GM18519 (cell line): Measurements from ENCODE around the gene OOSP3.
"Not testable (repeated sequence)": the region's sequence is repeated elsewhere in the genome, so short reads cannot be mapped to it uniquely, and the experiment has no call there.

Experiments
- ATAC-seq: cut with Tn5 transposase; IDR thresholded peaks from one replicate; pipeline ENCODE4 v1.9.1; 2021; ENCODE audit warnings: mild to moderate bottlenecking, moderate library complexity; ENCODE audit not compliant: unreplicated experiment, low FRiP score

OOSP3 gene, protein sequence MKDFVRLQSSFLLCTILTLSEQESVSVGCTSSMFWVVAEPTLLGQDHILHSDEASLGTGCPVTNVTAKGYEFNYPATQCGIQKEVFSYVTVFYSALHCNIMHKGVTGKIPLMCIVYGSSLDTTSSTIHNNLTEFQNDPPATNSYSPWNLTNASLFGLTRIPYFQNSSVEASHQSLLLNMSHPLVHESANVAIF

GRCh38 chr11:59878575-59878974, at the start of gene OOSP3:
TSS of gene OOSP3 (plus strand) at chr11:59878782. CDS start at chr11:59878809, 27 bp downstream.
- ATAC-seq = no peak

- no peak for ATAC-seq
Measured at GRCh38 chr11:59829358-59829757, 49.2 kb upstream of the OOSP3 start.

DNA sequence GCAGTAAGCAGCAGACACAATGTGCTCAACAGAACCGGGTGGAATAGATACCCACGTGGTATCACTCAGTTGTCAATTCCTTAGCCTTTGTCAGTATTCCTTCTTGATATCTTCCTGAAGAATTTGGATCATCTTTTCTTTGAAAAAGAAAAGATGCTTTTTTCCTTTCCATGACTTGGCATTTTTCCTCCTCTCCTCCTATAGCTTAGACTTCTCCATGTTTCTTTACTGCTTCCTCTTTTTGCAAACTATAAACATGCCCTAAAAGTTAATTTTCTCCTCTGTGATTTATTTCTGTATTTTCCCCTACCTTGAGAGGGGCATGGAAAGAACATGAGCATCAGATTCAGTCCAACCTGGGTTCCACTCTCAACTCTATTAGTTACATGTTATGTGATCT, 45.0 kb upstream of the OOSP3 start:
- no peak for ATAC-seq

DNA sequence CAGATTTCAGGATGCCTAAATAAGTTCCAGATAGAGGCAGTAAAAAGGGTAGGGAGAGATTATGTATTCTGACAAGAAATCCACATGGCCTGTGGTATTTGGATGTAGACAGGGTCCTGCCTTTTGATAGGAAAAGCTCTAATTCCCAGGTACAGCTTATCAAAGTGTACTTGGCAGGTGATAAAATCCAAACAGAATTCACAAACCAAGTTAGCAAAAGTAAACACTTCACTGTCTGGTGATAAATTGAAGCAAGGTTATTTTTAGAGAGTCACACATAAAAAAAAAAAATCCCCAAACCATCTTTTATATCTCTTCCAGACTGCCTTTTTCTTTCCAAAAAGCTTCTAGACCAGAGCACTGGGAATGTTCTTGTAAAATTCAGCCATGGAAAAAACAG, 39.0 kb upstream of the OOSP3 start:
- ATAC-seq = no peak

DNA sequence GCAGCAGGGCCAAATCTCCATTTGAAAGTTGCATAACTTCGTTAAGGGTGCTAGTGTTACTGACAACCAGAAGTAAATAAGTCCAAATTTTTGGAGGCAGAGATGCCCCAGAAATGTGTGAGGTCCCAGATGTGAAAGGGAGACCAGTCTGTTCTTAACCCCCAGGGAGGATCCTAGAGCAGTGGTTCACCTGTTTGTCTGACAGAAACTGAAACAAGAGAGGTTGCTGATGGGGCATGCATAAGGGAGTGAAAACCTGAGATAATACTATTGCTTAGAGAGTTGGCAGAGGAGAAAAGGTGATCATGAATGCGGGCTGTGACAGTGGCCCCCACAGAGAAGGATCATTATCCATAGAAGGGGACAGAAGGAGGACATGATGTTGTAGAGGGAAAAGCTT, 37.1 kb upstream of the OOSP3 start:
- ATAC-seq = no peak

DNA sequence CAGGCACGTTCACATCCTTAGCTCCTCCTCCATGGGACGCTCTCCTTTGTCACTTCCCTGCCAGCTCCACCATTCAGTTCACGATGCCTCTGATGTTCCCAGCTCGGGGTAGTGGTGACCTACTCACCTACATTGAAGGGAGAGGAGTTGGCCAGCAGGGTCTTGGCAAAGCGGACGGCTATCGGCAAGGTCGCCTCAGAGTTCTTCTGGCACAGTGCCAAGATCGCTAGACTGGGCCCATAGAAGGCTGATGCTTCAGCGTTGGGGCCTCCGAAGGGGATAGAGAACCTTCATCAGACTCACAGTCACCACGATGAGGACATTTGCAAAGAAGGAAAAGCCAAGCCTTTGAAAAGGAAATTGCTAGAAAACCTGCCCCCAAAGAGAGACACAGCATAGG, 36.3 kb upstream of the OOSP3 start:
- ATAC-seq = no peak

DNA sequence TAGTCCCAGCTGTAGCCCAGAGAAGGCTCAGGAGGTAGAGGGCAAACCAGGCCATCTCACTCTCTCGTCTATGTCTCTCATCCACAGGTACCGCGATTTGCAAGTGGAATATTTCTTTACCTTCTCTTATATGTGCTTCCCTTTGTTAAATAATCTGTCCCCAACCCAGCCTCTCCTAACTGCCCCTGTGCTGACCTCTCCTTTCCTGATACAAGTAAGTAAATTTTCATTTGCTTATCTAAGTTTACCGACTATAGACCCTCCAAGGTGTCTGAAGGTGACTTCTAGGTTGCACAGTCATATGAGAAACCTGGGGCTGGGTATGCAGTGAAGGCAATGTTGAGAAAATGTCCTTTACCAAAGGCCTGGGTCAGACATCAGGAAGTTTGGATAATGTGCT, 33.2 kb upstream of the OOSP3 start, which contains the start of gene CBLIF:
TSS of gene CBLIF (minus strand) at position 101 of the 400 bp plus-strand sequence. CDS start at position 55, 46 bp downstream.
- ATAC-seq = no peak

DNA sequence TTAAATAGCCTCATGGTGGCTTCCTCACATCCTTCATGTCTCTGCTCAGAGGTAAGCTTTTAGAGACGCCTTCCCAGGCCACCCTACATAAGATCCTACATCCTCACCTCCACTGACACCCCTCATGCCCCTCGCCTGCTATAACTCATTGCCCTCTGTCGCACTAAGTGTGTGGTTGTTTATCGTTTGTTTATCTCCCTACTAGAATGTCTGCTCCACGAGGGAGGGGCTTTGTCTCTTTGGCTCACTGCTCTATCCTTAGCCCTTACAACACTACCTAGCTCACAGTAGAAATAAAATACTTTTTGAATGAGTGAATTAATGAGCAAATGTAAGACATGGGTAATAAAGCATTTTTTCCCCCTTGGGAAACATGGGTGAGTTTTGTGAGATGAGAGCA, 32.0 kb upstream of the OOSP3 start:
- no peak for ATAC-seq

- ATAC-seq = no peak
Measured at GRCh38 chr11:59847626-59848025, 31.0 kb upstream of the OOSP3 start.

DNA sequence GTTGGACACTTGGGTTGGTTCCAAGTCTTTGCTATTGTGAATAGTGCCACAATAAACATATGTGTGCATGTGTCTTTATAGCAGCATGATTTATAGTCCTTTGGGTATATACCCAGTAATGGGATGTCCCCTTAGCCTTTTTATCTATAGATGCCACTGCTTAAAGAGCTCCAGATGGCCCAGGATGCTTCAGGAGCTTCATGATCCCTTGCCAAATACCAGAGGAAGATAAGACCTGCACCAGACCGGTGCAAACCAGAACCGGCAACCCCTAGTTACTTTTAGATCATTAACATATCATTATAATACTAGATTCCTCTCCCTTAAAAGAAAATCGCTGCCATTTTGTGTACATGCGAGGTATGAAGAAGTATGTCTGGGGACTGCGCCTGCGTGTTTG, 30.1 kb upstream of the OOSP3 start:
- not testable (repeated sequence) for ATAC-seq

- ATAC-seq = no peak
Measured at GRCh38 chr11:59849129-59849528, 29.5 kb upstream of the OOSP3 start.

GRCh38 chr11:59849551-59849950, 29.0 kb upstream of the OOSP3 start:
- ATAC-seq = not testable (repeated sequence)

DNA sequence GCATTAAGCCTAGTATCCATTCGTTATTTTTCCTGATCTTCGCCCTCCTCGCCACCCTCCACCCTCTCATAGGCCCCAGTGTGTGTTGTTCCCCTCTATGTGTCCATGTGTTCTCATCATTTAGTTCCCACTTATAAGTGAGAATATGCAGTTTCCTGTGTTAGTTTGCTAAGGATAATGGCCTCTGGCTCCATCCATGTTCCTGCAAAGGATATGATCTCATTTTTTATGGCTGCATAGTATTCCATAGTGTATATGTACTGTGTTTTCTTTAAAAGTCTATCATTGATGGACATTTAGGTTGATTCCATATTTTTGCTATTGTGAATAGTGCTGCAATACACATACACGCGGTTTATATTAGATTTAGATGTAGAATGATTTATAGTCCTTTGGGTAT, 27.2 kb upstream of the OOSP3 start:
- ATAC-seq = not testable (repeated sequence)

GRCh38 chr11:59854871-59855270, 23.7 kb upstream of the OOSP3 start:
- no peak for ATAC-seq

- no peak for ATAC-seq
Measured at GRCh38 chr11:59857439-59858434, 20.8 kb upstream of the OOSP3 start.

DNA sequence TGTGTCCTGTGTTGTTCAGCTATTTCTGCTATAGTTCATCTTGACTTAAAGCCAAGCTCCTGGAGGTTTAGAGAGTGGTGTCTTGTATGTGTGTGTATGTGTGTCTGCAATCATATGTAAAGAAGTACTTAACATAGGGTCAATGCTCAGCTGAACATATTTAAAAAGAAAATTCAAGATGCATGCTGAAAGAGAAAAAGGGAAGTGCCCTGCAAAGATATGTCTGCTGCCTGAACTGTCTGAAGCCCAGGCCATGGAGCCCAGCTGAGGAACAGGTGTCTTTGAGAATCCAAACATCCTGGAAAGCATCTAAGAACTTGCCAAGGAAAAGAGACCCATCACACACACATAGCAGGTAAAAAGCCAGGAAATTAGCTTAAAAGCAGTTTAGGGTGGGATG, 18.9 kb upstream of the OOSP3 start:
- no peak for ATAC-seq

- ATAC-seq = no peak
Measured at GRCh38 chr11:59862252-59862651, 16.3 kb upstream of the OOSP3 start.

DNA sequence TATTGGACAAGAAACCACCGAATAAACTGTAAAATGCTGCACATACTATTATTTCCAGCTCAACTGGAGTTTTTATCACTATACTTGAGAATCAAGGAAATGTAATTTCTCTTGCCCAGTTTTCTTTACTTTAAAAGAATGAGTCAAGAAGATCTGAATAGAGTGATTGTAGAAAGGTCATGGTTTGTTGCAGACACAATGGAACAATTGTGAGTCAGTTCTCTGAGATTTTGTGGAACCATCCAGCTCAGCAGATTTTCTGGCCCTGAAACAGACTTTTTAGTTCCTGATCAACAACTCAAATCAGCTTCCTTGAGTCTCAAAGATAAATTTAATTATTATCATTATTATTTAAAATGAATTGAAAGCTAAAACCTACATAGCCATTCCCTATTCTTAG, 13.6 kb upstream of the OOSP3 start:
- no peak for ATAC-seq

- no peak for ATAC-seq
Measured at GRCh38 chr11:59866397-59866796, 12.2 kb upstream of the OOSP3 start, which contains the start of gene TCN1. TSS of gene TCN1 (minus strand) at chr11:59866487. CDS start at chr11:59866470, 17 bp downstream.

DNA sequence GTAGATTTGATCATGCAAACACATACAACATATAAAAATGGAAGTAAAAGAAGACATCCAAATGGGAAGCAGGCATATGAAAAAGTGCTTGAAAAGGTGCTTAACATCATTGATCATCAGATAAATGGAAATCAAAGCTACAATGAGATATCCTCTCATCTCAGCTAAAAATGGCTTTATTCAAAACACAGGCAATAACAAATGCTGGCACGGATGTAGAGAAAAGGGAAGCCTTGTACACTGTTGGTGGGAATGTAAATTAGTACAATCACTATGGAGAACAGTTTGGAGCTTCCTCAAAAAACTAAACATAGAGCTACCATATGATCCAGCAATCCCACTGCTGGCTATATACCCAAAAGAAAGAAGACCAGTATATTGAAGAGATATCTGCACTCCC, 11.7 kb upstream of the OOSP3 start:
- no peak for ATAC-seq

GRCh38 chr11:59867946-59868345, 10.6 kb upstream of the OOSP3 start:
- ATAC-seq = no peak

DNA sequence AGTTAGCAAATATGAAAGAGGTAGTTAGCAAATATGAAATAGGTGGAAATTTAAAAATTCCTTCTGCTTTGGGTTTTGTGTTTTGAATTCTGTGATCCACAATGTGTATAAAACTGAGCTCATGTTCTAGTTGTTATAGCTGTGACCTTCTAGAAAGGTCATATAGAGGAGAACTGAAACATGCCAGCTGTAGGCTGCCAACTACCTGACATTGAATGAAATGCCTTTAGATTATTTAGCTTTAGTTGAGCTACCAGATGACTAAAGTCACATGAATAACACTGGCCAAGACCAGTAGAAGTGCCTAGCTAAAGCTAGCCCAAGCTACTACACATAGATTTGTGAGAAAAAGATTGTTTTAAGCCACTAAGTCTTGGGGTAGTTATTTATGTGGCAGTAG, 6.5 kb upstream of the OOSP3 start:
- ATAC-seq = no peak
